Loucy (cell line): Measurements from ENCODE around the gene IGF2R.

ENCODE experiments used
- H2AFZ ChIP-seq: fragments of 200-600 bp; sonication (generic); 2 replicates; pipeline ENCODE4 v1.6.0; 2016; ENCODE audit warnings: antibody characterized with exemption, mild to moderate bottlenecking, low read length, moderate library complexity
- H3F3A ChIP-seq: fragments of 200-600 bp; 2 replicates; pipeline ENCODE4 v1.6.0; 2016; ENCODE audit warnings: antibody characterized with exemption, low read depth, mild to moderate bottlenecking
- H3K27me3 ChIP-seq: fragments of 200-600 bp; sonication (generic); 2 replicates; pipeline ENCODE4 v1.6.1; 2014; ENCODE audit warnings: low read length, mild to moderate bottlenecking; ENCODE audit not compliant: insufficient read depth, poor library complexity, severe bottlenecking
- H3K36me3 ChIP-seq: fragments of 200-600 bp; sonication (generic); 2 replicates; pipeline ENCODE4 v1.6.1; 2016; ENCODE audit warnings: low read length; ENCODE audit not compliant: insufficient read depth
- H3K4me1 ChIP-seq: fragments of 200-600 bp; sonication (generic); 2 replicates; pipeline ENCODE4 v1.5.1; 2014; ENCODE audit warnings: low read length, mild to moderate bottlenecking; ENCODE audit not compliant: insufficient read depth, poor library complexity, severe bottlenecking
- H3K4me2 ChIP-seq: fragments of 200-600 bp; sonication (generic); 2 replicates; pipeline ENCODE4 v1.6.0; 2014; ENCODE audit warnings: antibody characterized with exemption, low read length, low read depth, mild to moderate bottlenecking; ENCODE audit not compliant: poor library complexity, severe bottlenecking
- H3K4me3 ChIP-seq: fragments of 200-600 bp; sonication (generic); 2 replicates; pipeline ENCODE4 v1.5.1; 2014; ENCODE audit warnings: low read length, mild to moderate bottlenecking, mixed read lengths; ENCODE audit not compliant: poor library complexity, severe bottlenecking
- H3K79me2 ChIP-seq: fragments of 200-600 bp; sonication (generic); 2 replicates; pipeline ENCODE4 v1.6.1; 2014; ENCODE audit warnings: low read length; ENCODE audit not compliant: insufficient read depth
- H3K9ac ChIP-seq: fragments of 200-600 bp; sonication (generic); 2 replicates; pipeline ENCODE4 v1.6.0; 2014; ENCODE audit warnings: mild to moderate bottlenecking, low read depth, low read length, moderate library complexity; ENCODE audit not compliant: poor library complexity, severe bottlenecking
- H3K9me2 ChIP-seq: fragments of 200-600 bp; sonication (generic); replicated peaks from 2 replicates; pipeline ENCODE4 v1.6.1; 2016; ENCODE audit warnings: low read depth, low read length, mixed read lengths
- H3K9me3 ChIP-seq: fragments of 200-600 bp; sonication (generic); 2 replicates; pipeline ENCODE4 v1.6.1; 2014; ENCODE audit warnings: mild to moderate bottlenecking, antibody characterized with exemption, low read length, low read depth; ENCODE audit not compliant: insufficient read depth
- H4K20me1 ChIP-seq: fragments of 200-600 bp; sonication (generic); 2 replicates; pipeline ENCODE4 v1.6.0; 2014; ENCODE audit warnings: antibody characterized with exemption, low read length, mild to moderate bottlenecking; ENCODE audit not compliant: insufficient read depth, poor library complexity, severe bottlenecking
- EZH2phosphoT487 ChIP-seq: fragments of 200-600 bp; IDR thresholded peaks from 2 replicates; pipeline ENCODE4 v1.6.1; 2018; ENCODE audit warnings: antibody characterized with exemption, mild to moderate bottlenecking, moderate library complexity, borderline replicate concordance
- TF ChIP-seq, protein P1 (sequence below): fragments of 200-600 bp; sonication (generic); conservative IDR thresholded peaks from 2 replicates; pipeline ENCODE4 v1.5.1; 2014; ENCODE audit warnings: mild to moderate bottlenecking, antibody characterized with exemption, low read length

The IGF2R gene

DNA sequence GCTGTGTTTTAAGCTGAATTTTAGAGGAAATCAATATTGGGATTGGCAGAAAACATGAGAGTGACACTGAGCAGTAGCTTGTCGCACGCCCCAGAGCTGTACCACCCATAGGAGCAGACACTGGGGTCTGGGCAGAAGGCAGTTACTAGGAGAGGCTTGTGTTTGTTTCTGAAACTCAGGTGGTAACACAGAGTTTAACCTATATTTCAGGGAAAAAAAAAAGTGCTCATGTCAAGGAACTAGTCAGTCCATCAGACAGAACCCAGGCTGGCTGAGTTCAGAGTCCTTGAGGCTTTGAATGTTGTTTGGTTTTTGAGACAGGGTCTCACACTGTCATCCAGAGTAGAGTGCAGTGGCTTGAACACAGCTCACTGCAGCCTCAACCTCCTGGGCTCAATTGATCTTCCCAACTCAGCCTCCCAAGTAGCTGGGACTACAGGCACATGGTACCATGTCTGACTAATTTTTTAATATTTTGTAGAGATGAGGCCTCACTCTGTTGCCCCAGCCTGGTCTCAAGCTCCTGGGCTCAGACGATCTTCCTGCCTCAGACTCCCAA lies 159.3 kb downstream of the IGF2R start:
- no peak for TF ChIP-seq EZH2phosphoT487
- TF ChIP-seq, protein P1, sequence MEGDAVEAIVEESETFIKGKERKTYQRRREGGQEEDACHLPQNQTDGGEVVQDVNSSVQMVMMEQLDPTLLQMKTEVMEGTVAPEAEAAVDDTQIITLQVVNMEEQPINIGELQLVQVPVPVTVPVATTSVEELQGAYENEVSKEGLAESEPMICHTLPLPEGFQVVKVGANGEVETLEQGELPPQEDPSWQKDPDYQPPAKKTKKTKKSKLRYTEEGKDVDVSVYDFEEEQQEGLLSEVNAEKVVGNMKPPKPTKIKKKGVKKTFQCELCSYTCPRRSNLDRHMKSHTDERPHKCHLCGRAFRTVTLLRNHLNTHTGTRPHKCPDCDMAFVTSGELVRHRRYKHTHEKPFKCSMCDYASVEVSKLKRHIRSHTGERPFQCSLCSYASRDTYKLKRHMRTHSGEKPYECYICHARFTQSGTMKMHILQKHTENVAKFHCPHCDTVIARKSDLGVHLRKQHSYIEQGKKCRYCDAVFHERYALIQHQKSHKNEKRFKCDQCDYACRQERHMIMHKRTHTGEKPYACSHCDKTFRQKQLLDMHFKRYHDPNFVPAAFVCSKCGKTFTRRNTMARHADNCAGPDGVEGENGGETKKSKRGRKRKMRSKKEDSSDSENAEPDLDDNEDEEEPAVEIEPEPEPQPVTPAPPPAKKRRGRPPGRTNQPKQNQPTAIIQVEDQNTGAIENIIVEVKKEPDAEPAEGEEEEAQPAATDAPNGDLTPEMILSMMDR = no peak
- H3K27me3 ChIP-seq = no peaks in the 10 kb centered on the region
- no peaks in the 10 kb centered on the region for H3K4me1 ChIP-seq
- H2AFZ ChIP-seq = no peak overlapping the region
- H3K4me3 ChIP-seq = no peak overlapping the region
- no peak overlapping the region for H3K9ac ChIP-seq
- H4K20me1 ChIP-seq = no peaks in the 10 kb centered on the region
- no peaks in the 10 kb centered on the region; the same call in 1 of the 2 replicates for H3K9me3 ChIP-seq
- no peaks in the 10 kb centered on the region for H3K9me2 ChIP-seq
- no peaks in the 10 kb centered on the region for H3K36me3 ChIP-seq
- H3K79me2 ChIP-seq = no peaks in the 10 kb centered on the region
- no peaks in the 10 kb centered on the region for H3F3A ChIP-seq
- no peak overlapping the region for H3K4me2 ChIP-seq

DNA sequence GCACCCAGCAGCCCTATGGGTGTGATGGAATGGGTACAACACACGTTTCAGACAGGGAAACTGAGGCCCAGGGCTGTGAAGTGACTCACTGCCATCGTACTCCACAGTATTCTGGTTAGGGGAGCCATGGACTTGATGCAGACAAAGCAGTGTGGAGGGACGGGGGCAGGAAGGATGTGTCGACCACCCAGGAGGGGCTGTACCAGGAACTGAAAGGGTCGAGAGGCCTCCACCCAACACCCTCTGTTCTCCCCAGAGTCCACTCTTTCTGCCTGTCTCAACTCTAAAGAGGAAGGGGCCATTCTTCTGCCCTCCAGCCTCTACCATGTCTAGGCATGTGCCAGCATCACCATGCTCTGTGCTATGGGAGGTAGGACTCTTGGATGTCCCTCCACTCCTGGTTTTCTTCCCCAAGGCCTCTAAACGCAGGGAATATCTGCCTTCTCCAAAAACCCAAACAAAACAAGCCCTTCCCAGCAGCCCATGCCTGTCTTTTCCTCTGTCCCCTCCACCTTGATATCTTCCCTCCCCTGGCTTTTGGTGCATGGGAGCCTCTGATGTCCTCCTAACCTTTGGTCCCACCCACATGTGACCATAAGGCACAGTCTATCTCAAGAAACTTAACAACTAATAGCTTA lies 160.1 kb downstream of the IGF2R start:
- Histone ChIP-seq H3K9ac (no peak overlapping the region), H3K27me3 (no peaks in the 10 kb centered on the region), H3K36me3 (no peaks in the 10 kb centered on the region), H3K79me2 (no peaks in the 10 kb centered on the region), H3K4me3 (no peak overlapping the region), H3F3A (no peaks in the 10 kb centered on the region), H4K20me1 (no peaks in the 10 kb centered on the region), H3K4me2 (no peak overlapping the region), H2AFZ (no peak overlapping the region), H3K4me1 (no peaks in the 10 kb centered on the region), H3K9me2 (no peaks in the 10 kb centered on the region), H3K9me3 (no peaks in the 10 kb centered on the region; the same call in 1 of the 2 replicates)
- TF ChIP-seq, protein P1 = no peak
- no peak for TF ChIP-seq EZH2phosphoT487

DNA sequence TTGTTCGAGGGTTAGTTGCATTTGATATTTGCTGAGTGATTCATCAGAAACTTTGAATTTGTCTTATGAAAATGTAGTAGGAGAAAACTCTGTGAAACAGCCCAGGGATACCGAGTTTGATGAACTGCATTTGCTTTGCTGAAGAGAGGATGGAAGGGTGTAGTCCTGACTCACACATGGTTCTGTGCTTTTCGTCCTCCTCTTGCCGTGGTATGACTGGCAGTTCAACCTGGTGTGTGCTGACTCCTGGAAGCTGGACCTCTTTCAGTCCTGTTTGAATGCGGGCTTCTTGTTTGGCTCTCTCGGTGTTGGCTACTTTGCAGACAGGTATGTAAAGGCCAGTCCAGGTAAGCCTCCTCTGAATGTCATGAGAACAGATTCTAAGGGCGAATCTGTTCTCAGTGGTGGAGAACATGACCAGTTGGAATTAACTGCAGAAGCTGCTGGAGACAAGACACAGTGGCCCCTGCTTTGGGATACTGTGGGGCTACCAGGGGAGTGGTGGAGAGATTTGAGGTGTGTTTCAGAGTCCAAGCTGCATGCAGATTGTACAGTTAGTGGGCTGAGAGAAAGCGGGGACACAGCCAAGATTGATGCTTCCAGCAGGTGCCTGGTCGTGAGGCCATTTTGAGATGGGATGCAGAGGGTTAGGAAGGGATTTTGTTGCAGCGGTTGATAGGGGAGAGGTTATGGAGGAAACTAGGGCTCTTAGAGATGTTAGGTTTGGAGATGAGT lies 161.2 kb downstream of the IGF2R start:
- H4K20me1 ChIP-seq = no peaks in the 10 kb centered on the region
- H3K4me3 ChIP-seq = no peak overlapping the region
- no peaks in the 10 kb centered on the region for H3F3A ChIP-seq
- H3K27me3 ChIP-seq = no peaks in the 10 kb centered on the region
- no peaks in the 10 kb centered on the region for H3K9me2 ChIP-seq
- H3K4me1 ChIP-seq = no peaks in the 10 kb centered on the region
- H3K79me2 ChIP-seq = no peaks in the 10 kb centered on the region
- H3K9ac ChIP-seq = no peak overlapping the region
- H2AFZ ChIP-seq = no peak overlapping the region
- TF ChIP-seq, protein P1 = no peak
- TF ChIP-seq EZH2phosphoT487 = no peak
- H3K36me3 ChIP-seq = no peaks in the 10 kb centered on the region
- H3K9me3 ChIP-seq = no peaks in the 10 kb centered on the region; the same call in 1 of the 2 replicates
- no peak overlapping the region for H3K4me2 ChIP-seq
